Testis (tissue), 2 donors: ENCODE measurements around the gene PCBP4.

ENCODE experiments used
- CTCF ChIP-seq, 3 experiments: fragments of 450-650 bp in 2 of 3; fragments of 200-600 bp in 1 of 3; sonication (generic) in 1 of 3; IDR thresholded peaks; one replicate each; pipeline ENCODE4 v1.5.1; 2016 to 2019; ENCODE audit warnings: antibody characterized with exemption in 3 of 3, mild to moderate bottlenecking in 2 of 3, moderate library complexity in 1 of 3
- POLR2A ChIP-seq: fragments of 450-650 bp; IDR thresholded peaks from one replicate; pipeline ENCODE4 v1.6.1; 2017; ENCODE audit warnings: antibody characterized with exemption, mild to moderate bottlenecking, moderate library complexity

- TF ChIP-seq CTCF (IDR thresholded peaks at IDR 0.05): no peak
- TF ChIP-seq POLR2A: no peak
These were observed 35.5 kb downstream of the PCBP4 start for GRCh38 chr3:51931756-51932155.
